ENCODE data around the gene MLXIP.

Gene MLXIP

DNA sequence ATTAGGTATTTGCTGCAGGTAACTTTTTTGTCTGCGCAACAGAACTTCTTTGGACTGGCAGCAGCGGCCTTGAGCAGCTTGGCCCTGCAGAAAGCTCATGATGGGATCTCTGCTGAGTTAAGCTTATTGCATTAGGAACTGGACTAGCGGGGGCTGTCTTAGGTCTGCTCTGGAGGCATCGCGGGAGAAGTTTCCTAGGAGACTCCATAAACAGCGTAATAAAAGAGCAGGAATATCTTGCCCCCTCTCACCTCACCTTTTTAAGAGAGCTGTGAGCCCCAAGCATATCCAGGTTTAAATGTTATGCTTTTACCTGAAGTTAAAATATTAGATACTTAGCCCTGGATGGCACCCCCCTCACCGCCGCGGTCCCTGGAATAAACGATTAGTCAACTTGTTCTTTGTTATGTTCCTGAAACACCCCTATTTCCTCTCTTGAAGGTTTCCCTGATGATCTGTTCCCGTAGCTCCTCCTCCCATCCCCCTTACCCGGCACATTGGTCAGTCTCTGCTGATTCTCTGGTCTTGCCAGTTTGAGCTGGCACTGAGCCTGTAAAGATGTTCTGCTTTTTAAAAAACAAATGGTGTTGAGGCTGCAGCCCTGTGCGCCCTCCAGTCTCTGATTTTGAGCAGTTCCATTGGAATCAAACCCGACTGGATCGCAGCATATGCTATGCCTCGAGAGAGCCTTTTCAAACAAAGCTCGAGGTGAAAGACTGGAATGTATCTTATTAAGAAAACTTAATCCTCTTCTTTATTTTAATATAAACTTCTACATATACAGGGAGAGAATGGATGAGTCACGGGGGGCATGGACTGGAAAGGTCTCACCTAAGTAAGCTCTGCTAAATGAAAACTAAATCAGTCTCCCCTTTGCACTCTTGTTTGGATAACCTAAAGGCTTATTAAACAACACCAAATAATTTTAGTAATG is 1.9 kb downstream of the MLXIP start:
- DNase-seq = no peak

DNA sequence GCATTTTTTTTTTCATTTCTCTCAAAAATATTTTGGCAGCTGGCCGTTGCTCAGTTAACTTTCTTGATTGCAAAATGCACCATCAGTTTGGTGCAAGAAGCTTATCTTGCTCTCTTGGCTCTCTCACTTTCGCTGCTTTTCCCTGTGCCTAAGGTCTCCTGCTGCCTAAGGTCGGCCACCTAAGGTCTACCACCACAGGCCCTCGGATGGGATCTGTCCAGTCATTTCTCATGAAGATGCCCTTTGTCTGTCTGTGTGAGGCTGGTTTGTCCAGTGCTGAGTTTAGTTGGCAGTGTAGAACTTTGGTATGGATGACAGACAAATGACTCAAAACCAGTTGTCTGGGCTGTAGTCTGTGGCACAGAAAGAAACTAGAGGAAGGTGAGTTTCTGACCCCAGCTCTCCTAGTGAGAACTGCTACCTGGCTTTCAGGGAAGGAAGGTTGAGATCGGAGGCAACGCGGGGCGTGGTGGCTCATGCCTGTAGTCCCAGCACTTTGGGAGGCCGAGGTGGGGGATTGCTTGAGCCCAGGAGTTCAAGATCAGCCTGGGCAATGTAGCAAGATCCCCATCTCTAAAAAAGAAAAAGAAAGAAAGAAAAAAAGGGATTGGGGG is 2.6 kb downstream of the MLXIP start:
- no peak for DNase-seq

DNA sequence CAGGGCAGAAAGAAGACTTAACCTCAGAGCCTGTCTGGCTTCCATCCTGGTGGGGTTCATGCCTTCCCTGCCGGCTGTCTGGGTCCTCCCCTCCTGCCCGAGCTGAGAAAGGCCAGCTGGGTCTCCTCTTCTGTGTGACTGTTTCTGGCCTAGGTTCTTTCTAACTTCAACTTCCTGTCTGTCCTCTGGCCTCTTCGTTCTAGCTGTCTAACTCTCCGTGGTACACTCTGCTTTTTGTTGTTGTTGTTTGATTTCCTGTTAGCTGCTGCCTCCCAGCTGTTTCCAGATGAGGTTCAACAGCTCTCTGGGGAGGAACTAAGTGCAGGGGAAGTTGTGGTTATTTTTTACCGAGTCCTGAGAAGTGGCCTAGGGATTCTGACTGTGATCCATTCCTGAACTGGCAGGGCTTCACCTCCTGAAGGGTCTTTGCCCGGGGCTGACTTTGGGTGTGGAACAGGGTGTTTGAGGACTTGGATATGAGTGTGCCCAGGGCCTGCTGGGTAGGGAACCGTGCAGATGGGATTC is 3.2 kb downstream of the MLXIP start:
- no peak for DNase-seq

DNA sequence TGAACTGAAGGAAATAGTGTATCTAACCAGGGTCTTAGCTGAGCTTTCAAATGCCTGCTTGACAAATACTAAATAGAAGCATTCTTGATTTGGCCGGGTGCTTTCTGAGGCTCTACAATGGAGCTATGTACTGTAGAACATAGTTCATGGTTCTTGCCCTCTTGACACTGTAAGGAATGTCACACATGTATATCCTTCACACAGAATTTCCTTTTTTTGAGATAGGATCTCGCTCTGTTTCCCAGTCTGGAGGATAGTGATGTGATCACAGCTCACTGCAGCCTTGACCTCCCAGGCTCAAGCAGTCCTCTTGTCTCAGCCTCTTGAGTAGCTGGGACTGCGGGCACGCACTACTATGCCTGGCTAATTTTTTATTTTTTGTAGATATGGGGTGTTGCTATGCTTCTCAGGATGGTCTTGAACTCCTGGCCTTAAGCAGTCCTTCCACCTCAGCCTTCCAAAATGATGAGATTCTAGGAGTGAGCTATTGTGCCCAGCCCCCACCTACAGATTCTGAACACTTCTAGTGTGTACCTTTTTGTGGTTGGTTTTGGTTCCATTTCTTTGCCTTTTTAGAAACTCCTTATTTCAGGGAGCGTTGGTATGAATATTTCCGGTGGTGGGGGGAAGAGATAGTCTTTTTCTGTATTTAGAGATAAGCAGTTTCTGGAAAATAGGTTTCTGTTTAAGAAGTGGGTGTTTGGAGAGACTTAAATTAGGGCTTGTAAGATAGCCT is 4.2 kb downstream of the MLXIP start:
- no peak for DNase-seq

DNA sequence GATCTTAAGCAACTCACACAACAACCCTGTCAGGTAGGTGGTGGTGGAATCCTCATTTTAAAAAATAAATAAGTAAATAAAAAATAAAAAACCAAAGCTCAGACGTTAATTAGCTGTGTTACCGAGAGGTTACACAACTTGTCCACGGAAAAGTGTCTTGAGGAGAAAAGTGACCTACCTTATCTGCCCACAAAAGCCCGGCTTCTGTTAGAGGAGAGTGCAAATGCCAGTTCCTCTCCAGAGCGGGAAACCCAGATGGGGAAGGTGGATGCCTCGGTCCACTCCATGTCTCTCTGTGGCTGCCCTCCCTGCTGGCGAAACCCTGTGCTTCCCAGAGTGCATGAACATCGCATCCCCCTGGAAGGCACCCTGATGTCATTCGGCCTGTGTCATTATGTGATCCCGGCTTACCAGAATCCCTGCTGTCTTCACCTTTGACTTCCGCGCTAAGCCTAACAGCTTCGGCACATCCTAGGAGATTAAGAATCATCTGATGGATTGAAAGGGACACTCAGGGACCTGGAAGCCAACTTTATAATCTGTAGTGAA is 6.4 kb downstream of the MLXIP start:
- DNase-seq = no peak

DNA sequence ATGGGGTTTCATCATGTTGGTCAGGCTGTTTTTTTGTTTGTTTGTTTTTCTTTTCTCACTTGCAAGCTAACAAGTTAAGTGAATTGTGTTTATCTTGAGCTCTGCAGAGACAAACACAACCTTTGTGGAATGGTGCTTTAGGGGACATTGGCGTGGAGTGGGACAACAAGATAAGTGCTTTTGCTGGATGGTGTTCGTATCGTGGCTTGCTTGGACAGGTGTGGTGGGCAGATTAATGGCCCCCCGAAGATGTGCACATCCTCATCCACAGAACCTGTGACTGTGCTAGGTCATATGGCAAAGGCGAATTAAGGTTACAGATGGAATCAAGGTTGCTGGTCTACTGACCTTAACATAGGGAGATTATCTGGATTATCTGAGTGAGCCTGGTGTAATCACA is 7.0 kb downstream of the MLXIP start:
- DNase-seq = no peak

DNA sequence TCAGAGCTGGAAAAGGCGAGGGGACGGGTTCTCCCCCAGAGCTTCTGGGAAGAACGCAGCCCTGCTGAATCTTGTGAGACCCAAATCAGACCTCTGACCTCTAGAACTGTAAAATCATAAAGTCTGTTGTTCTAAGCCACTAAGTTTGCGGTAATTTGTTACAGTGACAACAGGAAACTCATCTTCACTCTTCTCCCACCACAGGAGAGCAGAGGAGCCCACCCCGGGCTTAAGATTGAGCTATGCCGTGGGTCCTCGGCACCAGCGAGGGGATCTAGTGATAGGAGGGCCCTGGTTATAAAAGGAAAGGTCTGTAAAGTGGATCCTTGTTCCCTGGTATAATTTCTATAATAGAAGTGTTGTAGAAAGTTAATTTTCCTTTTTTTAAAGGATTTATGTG is 7.6 kb downstream of the MLXIP start:
- DNase-seq = no peak

DNA sequence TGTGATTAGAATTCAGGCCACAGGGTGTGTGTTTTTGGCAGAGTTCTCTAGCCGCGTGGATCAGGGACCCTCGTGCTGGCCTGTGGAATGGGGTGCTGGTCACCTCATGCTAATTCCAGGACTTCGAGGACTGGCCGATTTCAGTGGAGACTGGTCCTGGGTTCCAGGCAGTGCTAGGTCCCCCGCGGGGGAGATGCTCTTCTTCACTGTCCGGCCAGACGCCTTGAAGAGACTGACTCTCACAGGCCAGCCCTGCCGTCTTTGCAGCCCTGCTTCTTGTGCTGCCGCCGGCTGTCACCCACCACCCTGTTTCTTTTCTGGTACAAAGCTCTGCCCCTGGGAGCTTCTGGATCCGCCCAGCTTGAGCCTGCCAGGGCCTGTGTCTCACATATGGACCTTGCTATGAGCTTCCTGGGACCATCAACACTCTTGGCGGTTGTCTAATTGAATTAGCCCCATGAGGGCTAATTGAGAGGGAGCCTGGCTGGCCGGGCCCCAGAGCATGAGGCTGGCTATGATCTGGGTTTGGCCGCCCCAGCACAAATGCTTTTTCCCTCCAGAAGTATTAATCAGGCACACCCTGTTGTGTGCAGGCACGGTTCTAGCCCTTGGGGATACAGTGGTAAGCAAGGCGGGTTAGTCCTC is 8.2 kb downstream of the MLXIP start:
- no peak for DNase-seq

DNA sequence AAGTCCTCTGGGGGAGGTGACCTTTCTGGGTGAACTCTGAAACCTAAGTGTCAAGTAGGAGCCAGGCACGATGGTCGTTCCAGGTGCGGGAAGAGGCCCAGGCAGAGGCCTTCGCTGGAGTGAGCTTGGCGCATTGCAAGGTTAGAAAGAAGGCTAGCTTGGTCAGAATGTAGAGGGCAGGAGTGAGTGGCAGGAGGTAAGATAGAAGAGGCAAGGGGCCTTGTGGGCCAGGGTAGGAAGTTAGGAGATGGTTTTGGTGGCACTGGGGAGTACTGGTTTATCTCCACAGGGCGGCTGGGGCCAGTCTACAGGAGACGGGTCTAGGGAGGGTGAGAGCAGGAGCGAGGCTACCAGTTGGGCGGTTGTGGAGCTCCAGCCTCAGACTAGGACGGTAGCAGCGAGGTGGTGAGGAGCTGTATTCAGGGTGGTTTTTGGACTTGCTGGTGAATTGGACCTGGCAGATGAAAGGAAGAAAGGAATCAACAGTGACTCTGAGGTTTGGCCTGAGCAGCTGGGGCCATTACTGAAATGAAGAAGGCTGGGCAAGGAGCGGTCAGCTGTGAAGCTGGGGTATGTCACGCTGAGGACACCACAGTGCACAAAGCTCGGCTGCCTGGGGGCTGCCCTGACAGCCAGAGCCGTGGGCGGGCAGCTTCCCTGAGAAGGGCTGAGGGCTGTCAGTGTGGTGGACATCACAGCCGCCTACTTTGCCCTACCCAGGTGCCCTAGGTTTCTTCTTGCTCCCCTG is 9.0 kb downstream of the MLXIP start:
- no peak for DNase-seq

DNA sequence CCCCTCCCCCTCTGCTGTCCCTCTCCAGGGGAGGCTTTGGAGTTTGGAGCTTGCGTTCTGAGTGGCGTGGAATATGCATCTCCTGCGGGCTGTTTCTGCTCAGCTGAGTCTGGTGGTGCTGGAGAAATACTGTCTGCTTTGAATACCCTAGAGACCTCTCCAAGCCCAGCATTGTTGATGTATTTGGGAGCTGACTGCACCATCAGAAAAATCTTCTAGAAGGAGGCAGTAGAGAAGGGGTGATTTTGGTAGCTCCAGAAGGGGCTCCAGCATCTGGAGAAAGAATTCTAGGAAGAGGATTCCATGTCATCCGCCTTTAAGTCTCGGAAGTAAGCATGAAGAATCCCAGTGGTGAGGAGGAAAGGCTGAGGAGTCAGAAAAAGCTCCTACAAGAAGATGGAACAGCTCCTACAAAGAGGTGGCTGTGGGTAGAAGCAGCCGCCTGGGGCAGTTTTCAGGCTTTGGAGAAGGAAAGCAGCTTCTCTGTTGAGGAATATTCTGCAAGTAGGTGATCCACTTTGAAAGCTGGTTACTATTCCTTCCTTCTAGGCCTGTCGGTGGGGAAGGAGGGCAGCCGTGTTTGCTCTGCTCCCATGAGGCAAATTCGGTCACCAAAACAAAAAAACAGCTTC is 9.7 kb downstream of the MLXIP start:
- no peak for DNase-seq

DNA sequence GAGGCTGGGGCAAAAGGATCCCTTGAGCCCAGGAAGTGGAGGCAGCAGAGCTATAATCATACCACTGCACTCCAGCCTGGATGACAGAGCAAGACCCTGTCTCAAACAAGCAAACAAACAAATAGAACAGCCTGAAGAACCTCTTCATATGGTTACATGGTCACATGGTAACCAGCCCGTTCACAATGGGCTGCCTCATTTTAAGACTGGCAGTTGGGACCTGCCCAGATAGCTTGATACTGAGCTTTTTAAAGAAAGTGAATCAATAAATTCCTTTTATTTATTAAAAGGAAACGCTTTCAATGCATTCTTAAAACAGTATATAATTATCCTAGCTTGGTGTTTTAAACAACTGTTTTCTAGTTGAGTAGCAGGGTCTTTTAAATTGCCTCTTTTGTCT is 10.5 kb downstream of the MLXIP start:
- DNase-seq = no peak

DNA sequence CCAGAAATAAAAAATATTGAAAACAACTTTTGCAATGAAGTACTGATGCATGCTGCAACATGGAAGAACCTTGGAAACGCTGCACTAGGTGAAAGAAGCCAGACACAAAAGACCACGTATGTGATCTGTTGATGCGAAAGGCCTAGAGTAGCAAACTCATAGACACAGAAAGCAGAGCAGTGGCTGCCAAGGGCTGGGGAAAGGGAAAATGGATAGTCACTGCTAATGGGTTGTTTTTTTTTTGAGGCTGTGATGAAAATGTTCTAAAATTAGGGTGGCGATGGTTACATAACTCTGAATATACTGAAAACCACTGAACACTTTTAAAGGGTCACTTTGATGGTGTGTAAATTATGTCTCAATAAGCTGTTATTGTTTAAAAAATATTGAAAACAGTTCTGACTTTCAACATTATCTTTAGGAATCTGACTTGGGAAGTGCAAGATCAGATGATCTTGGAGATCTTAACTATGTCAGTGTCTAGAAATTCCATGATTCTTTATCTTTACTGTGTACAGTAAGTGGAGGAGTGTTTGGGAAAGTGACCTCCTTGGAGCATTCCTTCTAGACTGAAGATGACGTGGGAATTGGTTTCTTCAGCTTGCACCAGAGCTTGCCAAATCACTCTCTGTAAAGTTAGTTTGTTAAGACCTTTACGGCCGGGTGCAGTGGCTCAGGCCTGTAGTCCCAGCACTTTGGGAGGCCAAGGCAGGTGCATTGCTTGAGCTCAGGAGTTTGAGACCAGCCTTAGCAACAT is 12.4 kb downstream of the MLXIP start:
- DNase-seq = no peak

DNA sequence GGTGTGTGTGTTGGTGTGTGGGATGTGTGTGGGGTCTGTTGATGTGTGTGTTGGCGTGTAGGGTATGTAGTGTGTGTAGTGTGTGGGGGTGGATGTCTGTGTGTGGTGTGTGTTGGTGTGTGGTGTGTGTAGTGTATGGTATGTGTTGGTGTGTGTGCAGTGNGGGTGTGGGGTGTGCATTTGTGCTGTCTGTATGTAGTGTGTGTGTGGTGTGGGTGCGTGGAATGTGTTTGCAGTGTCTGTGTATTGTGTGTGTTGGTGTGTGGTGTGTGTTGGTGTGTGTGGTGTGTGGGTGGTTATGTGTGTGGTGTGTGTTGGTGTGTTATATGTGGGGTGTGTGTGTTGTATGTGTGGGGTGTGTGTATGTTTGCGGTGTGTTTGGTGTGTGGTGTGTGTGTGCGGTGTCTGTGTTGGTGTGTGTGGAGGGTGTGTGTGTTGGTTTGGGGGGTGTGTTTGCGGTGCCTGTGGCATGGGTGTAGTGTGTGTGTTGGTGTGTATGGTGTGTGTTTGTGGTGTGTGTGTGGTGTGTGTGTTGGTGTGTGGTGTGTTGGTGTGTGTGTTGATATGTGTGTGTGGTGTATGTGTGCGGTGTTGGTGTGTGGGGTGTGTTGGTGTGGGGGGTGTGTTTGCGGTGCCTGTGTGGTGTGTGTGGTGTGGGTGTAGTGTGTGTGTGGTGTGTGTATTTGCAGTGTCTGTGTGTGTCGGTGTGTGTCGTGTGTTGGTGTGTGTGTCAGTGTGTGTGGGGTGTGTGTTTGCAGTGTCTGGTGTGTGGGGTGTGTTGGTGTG is 14.7 kb downstream of the MLXIP start:
- DNase-seq = no peak

DNA sequence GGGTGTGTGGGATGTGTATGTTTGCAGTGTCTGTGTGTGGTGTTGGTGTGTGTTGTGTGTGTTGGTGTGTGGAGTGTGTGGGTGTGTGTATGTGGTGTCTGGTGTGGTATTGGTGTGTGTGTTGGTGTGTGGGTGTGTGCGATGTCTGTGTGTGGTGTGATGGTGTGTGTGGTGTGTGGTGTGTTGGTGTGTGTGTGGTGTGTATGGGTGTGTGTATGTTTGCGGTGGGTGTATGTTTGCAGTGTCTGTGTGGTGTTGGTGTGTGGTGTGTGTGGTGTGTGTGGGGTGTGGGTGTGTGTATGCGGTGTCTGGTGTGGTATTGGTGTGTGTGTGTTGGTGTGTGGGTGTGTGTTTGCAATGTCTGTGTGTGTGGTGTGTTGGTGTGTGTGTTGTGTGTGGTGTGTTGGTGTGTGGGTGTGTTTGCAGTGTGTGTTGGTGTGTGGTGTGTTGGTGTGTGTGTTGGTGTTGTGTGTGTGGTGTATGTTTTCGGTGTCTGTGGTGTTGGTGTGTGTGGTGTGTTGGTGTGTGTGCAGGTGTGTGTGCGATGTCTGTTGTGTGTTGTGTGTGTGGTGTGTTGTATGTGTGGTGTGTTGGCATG is 15.7 kb downstream of the MLXIP start:
- DNase-seq = no peak

DNA sequence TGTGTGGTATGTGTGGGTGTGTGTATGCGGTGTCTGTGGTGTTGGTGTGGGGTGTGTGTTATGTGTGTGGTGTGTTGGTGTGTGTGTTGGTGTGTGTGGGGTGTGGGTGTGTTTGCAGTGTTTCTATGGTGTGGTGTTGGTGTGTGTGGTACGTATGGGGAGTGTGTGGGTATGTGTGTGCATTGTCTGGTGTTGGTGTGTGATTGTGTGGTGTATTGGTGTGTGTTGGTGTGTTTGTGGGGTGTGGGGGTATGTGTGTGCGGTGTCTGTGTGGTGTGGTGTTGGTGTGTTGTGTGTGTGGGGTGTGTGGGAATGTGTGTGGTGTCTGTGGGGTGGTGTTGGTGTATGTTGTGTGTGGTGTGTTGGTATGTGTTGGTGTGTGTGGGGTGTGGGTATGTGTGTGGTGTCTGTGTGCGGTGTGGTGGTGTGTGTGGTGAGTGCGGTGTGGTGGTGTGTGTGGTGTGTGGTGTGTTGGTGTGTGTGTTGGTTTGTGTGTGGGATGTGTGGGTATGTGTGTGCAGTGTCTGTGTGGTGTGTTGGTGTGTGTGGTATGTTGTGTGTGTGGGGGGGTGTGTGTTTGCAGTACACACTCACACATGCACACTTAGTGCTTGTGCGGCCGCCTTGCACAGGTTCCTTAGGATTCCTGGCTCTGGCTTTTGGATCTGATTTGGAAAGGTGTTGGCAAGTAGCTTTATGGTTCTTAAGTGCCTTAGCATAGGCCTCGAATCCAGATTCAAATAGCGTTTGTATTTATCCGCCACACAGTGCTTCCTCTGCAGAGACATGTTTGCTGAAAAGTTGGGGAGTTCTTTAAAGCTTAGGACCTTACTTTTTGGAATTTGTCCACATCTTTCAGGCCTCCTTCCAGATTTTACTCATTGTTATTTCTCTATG is 16.4 kb downstream of the MLXIP start:
- DNase-seq = no peak

DNA sequence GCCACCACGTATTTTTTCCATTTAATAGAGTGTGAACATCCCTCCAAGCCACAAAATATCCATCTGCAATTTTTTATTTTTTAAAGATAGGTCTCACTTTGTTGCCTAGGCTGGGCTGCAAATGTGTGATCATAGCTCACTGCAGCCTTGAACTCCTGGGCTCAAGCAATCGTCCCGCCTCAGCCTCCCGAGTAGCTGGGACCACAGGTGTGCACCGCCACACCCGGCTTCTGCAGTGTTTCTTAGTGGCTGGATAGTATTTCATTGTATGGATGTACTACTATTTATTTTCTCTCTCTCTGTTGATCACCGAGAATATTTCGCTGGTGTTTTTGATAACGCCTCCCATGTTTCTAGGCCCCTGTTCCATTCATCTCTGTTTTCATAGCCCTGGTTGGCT is 17.5 kb downstream of the MLXIP start:
- no peak for DNase-seq

DNA sequence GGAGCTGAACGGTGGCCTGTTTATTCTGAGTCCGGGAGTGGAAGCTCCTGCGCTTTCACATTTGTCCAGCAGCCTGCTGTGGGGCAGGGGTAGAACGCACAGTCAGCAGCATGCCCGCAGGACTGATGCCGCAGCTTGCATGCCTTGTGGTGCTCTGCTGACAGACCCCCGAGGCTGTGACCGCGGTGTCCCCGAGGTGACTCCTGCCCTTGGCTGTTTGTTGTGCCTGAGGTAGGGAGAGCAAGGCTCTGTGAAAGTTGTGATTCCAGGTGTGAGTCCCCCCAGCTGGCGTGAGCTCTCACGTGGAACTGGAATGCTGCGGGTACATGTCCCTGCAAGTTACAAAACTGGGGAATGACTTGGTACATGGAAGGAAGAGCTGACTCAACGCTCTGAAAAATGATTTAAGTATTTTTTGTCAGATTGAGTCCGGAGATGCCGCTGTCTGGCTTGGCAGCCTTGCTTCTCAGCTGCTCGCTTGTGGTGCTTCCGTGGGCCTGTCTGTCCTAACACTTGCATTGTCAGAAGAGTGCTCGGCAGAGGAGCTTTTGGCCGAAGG is 18.1 kb downstream of the MLXIP start:
- no peak for DNase-seq

DNA sequence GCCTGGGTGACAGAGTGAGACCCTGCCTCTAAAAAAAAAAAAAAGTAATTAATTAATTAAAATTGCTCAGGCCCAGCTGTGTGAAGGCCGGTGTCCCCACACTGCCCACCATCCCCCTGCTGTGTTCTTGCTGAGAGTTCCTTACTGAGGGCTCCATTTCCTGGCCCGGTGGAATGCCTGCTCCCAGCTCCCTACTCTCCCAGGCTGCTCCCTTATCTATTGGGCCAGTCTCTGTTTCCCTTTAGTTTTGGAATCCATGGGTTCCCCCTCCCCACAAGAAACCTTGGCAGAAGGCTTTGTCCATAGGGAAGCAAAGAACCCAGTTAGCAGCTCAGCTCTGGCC is 19.0 kb downstream of the MLXIP start:
- no peak for DNase-seq
